Renal cortical epithelial cell (primary cell): Measurements from ENCODE around the gene LRP3. TPM values are rescaled to one million over a fixed set of nuclear protein-coding genes. Genes with fewer than 3 reads are reported as not detected.
"Not testable (repeated sequence)": the region's sequence is repeated elsewhere in the genome, so short reads cannot be mapped to it uniquely, and the experiment has no call there.

ENCODE experiments used
- DNase-seq: peaks from one replicate; pipeline ENCODE4 v3.0.0-alpha.2; 2011; ENCODE audit warnings: low read depth
- total RNA-seq: library from RNA; depleted of rRNA; stranded (reverse); fragments of >200 nt; gene quantifications from 2 replicates; pipeline ENCODE4 v1.2.3, GENCODE V29; 2014

LRP3 gene
- total RNA-seq, 1 donor from 2014 or later, result 11.4 TPM

DNA sequence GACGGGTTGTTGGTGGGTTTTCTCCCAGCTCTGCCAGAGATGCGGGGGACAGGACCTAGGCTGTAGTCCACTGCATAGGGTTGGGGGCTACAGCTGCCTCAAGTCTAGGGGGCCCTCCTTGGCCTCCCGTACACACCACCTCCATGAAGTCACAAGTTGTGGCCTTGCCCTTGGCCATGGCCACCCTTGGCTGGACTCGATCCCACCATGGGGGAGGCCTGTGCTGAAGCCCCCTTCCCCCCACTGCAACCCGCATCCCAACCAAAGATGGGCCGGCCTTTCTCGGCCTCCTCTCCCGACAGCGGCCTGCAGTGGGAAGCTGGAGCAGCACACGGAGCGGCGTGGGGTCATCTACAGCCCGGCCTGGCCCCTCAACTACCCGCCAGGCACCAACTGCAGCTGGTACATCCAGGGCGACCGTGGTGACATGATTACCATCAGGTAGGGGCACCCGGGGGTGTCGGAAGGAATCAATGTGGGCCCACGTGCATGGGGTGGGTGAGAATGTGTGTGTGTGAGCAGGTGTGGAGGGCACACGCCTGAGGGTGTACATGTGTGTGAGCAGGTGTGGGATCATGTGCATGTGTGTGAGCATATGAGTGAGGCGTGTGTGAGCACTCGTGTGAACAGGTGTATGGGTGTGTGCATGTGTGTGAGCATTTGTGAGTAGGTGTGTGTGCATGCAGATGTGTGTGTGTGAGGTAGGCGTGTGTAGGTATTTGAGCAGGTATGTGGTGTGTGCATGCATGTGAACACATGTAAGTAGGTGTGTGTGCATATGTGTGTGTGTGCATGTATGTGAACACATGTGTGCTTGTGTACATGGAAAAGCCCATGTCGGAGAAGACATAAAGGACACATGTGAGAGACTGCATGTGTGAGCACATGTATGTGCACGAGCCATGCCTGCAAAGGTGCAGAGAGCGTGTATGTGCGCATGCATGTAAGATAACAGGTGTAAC, 8.7 kb downstream of the LRP3 start:
- DNase-seq, result no peak

DNA sequence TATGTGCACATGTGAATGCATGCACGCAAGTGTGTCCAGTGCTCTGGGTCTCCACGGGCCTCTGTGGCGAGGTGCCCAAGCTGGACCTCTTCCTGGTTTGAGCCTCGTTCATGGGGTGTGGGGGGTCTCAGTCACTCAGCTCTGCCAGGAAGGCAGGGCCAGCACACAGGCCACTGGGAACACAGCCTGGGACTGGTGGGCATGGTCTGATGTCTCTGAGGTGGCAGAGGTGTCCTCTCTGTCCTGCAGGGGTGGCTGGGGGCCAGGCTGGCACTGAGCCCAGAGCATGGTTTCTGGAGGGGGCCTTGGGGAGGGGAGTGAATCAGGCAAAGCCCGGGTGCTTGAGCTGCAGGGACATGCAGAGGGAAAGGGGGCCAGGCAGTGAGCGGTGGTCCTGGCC, 9.4 kb downstream of the LRP3 start:
- no peak for DNase-seq

DNA sequence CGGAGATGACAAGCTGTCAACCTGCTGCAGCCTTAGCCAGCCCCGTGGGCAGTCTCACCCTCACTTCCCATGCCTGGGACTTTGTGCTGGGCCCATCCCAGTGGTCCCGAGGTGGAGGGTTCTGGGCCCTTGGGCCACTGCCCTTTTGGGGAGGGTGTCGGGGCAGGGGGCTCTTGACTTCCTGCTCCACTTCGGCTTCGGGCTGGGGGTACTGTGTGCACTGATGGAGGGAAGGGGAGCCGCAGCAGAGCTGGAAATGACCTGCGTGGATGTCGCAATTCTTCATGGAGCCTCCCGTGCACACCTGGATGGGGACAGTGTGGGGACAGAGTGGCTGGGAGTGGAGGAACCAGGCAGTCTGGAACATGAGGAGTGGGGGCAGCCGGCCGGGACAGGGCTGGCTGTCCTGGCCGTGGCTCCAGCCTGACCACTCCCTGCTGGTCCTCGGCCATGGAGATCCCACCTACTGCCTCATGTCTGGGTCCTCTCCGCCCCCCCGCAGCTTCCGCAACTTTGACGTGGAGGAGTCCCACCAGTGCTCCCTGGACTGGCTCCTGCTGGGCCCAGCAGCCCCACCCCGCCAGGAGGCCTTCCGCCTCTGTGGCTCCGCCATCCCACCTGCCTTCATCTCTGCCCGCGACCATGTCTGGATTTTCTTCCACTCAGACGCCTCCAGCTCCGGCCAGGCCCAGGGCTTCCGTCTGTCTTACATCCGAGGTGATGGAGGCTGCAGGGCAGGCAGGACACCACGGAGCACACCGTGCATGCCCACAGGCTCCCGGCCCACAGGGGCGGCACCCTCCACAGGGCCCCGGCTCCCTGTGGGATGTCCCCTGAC, 10.2 kb downstream of the LRP3 start:
- no peak for DNase-seq

DNA sequence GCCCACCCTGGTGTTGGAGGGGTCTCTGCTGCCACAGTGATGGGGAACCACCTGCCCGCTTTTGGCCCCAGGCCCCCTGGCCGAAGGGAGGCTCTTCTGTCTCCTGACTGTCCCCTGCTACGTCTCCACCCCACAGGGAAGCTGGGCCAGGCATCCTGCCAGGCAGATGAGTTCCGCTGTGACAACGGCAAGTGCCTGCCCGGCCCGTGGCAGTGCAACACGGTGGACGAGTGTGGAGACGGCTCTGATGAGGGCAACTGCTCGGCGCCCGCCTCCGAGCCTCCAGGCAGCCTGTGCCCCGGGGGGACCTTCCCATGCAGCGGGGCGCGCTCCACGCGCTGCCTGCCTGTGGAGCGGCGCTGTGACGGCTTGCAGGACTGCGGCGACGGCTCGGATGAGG, 11.0 kb downstream of the LRP3 start:
- DNase-seq, result no peak

DNA sequence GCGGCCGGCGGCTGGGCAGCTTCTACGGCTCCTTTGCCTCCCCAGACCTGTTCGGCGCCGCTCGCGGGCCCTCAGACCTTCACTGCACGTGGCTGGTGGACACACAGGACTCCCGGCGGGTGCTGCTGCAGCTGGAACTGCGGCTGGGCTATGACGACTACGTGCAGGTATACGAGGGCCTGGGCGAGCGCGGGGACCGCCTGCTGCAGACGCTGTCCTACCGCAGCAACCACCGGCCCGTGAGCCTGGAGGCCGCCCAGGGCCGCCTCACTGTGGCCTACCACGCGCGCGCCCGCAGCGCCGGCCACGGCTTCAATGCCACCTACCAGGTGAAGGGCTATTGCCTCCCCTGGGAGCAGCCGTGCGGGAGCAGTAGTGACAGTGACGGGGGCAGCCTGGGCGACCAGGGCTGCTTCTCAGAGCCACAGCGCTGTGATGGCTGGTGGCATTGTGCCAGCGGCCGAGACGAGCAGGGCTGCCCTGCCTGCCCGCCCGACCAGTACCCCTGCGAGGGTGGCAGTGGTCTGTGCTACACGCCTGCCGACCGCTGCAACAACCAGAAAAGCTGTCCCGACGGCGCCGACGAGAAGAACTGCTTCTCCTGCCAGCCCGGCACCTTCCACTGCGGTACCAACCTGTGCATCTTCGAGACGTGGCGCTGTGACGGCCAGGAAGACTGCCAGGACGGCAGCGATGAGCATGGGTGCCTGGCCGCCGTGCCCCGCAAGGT, 11.6 kb downstream of the LRP3 start:
- DNase-seq, result no peak

DNA sequence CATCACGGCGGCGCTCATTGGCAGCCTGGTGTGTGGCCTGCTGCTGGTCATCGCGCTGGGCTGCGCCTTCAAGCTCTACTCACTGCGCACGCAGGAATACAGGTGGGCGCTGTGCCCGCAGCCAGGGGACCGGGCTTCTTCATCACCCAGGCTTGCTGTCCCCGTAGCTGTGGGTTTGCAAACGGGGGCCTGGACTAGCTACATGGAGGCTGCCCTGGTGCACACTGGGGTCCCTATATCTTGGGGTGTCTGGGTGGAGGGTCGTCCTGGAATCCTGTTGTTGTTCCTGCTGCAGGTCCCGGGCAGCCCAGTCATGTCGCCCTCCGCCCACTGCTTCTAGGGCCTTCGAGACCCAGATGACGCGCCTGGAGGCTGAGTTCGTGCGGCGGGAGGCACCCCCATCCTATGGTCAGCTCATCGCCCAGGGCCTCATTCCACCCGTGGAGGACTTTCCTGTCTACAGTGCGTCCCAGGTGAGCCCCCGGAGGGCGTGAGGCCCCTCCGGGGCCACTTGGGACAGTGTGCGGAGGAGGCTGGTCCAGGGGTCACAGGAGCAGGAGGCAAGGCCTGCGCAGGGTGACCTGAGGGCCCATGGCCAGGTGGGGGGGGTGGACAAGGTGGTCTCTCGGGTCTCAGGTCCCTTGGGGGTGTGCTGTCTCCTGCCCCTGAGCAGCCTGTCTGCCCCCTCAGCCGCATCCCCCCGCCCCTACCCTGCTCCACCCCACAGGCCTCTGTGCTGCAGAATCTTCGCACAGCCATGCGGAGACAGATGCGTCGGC, 12.3 kb downstream of the LRP3 start:
- no peak for DNase-seq

DNA sequence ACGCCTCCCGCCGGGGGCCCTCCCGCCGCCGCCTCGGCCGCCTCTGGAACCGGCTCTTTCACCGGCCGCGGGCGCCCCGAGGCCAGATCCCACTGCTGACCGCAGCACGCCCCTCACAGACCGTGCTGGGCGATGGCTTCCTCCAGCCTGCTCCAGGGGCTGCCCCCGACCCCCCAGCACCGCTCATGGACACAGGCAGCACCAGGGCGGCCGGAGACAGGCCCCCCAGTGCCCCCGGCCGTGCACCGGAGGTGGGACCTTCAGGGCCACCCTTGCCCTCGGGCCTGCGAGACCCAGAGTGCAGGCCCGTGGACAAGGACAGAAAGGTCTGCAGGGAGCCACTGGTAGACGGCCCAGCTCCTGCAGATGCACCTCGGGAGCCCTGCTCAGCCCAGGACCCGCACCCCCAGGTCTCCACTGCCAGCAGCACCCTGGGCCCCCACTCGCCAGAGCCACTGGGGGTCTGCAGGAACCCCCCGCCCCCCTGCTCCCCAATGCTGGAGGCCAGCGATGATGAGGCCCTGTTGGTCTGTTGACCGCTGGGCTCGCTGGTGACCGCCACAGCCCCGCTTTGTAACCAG, 13.0 kb downstream of the LRP3 start:
- no peak for DNase-seq

DNA sequence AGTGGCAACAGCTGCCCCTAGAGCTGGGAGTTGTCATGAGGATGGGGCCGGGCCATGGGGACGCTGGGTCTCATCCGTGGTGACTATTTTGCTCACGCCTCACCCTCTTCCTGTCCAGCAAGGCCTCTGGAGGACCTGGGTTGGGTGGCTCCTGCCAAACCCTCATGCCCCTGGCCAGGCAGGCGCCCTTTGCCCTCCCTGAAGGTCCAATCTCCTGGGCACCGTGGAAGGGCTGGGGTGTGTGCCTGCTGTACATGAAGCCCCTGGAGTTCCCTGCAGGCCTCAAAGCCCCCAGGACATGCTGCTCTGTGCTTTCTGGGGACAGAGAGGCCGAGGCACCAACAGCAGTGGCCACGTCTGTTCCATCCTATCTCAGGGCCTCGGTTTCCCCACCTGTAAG, 13.8 kb downstream of the LRP3 start:
- DNase-seq, result no peak

DNA sequence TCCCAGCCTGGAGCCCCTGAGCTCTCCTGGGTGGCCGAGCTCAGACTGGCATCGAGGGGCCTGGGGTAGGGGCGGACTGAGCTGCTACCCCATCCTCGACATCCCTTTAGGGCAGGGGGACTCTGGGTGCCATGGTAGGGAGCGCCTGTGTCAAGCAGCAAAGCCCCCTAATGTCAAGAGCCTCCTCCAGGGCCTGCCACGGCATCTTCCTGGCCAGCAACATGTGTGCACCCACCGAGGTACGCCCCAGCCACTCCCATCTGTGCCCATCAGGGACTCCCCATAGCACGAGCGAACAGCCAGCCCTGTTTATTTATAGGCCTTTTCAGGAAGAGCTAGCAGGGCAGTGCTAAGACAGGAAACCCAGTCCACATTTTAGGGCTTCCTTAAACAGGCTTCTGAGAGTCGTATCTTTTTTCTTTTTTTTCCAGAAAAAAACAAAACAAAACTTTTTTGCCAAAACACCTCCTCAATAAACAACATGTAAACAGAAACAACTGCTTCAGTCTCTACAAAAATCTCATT, 14.3 kb downstream of the LRP3 start:
- no peak for DNase-seq

DNA sequence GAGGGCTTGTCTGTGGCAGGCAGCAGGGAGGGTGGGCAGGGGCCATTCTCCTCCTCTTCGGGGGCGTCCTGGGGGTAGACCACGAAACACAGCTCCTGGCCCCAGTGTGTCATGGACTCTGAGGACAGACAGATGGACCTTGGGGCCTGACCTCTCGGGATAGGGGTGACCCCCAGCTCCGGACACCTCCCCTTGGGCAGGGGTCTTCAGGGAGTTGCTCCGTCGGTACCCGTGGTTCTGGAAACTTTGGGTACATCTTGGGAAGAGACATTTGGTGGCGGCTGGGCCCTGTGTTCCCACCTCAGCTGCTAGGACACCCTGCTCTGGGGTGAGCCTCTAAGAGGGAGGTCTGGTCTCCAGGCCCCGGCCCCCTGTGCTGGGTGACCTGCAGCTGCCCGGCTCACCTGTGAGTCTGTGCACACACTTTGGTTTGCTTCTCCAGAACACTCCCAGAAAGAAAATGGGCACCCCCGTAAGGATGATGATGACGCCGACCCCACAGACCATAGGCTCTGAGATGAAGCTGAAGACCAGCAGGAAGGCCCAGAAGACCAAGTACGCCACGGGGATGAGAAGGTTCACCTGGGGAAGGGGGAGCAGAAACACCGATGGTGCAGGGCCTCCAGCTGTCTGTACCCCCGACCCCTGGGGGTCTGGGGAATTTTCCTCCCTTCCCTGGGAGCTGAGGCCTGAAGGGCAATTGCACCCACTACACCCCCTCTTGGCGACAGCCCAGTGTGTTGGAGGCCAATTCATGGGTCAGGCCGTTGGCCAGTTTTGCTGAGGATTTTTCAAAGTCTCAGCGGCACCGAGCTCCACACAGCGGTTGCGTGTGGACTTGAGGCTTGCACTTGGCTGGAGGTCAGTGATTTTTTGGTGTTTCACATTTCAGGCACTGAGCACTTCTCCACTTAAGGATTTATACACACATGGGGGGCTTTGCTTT, 15.0 kb downstream of the LRP3 start:
- no peak for DNase-seq

DNA sequence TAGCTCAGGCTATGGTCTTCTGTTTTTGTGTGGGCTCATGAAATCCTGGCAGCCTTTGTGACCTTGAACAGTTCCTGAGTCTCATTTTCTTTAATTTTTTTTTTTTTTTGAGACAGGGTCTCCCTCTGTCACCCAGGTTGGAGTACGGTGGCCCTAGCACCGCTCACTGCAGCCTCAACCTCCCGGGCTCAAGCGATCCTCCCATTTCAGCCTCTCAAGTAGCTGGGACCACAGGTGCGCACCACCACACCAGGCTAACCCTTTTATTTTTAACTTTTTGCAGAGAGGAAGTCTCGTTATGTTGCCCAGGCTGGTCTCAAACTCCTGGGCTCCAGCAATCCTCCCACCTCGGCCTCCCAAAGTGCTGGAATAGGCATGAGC, 15.7 kb downstream of the LRP3 start:
- not testable (repeated sequence) for DNase-seq

DNA sequence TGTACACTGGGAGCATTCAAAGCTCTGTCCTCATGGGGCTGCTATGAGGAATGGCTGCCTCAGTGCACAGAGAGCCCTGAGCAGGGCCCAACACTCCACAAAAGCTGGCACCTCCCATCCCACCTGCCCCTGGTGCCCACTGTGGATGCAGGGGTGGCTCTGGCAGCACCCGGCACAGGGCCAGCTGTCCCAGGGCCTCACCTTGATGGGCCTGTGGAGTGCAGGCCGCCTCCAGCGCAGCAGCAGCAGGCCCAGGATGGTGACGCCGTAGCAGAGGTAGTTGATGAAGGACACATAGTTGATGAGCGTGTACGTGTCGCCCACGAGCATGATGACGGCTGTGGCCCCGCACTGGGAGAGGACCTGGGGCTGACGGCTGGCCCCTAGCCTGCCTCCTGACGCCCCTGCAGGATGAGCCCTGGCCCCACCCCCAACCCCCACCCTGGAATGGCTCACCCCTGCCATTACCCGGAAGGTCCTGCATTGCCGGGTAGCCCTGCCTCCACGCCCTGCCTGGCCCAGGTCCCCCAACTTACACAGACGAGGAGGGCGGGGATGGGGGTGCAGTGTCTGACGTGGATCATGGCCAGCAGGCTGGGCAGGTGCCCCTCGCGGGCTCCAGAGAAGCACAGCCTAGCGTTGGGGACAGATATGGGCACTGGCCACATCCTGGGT, 16.3 kb downstream of the LRP3 start:
- no peak for DNase-seq

DNA sequence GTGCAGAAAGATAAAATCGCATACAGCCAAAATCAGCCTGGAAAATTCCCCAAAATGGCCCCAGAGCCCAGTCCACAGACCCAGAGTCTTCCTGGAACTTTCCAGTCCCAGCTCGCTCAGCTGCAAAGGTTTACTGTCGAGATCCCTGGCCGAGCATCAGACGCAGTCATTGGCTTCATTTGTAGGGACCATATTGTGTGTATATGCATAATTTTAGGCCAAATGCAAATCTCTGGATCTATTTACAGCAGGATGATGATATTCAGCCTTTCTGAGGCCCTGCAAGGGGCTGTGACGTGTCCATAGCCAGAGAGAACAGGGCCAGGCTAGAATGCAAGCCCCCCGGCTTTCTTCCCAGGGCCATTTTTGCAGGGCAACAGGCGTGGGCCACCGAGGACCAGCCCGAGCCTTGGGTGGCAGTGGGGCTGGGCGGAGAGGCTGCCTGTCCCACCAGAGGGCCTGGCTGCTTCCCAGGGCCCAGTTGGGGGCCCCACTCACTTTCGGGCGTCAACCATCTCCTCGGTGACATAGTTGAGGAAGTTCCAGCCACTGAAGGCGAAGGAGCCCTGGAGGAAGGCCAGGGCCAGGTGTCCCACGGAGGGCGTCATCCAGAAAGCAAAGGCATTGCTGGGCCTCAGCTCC, 17.8 kb downstream of the LRP3 start:
- DNase-seq, result no peak

DNA sequence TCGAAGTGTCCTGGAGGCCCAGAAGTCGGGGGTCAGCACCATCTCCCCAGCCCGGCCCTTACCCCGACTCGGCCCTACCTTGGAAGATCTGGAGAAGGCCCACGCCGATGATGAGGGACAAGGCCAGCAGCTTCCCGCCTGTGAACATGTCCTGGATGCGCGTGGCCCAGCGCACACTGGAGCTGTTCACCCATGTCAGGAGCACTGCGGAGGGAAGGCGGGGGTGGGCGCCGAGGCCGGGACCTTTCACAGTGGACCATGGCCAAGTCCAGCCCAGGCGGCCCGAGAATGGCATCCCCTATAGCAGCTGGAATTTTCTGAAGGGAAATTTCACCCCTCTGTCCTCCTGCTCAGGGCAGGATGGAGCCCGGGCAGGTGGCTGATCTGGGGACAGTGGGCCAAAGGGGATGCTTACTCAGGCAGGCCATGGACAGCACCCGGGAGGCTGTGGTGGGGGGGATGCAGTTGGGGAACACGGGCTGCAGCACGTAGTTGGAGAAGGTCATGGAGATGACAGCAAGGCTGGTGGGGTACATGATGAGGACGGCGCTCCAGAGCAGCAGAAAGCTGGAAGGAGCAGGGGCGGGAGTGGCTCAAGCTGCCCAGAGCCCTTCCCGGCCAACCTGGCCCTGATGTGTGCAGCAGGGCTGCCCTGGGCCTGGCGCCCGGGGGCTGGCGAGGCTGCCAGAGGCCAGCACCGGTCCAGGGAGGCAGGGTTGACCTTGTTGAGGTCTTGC, 18.5 kb downstream of the LRP3 start:
- DNase-seq, result no peak

DNA sequence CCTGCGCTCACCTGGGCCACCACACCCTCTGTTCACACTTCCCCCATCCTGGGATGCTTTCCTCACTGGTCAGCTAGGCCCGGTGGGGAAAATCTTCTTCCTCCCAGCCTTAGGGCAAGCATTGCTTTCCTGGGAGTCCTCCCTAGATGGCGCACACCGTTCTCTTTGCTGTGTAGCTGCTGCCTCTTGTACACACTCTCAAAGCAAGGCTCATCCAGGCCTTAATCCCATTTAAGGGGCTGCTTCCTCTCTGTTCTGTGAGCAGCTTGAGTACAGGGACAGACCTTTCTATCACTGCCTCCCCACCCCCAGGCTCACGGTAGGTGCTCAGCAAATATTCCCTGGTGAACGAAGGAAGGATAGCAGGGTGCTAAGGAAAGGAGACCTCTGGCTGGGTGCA, 20.5 kb downstream of the LRP3 start:
- no peak for DNase-seq

DNA sequence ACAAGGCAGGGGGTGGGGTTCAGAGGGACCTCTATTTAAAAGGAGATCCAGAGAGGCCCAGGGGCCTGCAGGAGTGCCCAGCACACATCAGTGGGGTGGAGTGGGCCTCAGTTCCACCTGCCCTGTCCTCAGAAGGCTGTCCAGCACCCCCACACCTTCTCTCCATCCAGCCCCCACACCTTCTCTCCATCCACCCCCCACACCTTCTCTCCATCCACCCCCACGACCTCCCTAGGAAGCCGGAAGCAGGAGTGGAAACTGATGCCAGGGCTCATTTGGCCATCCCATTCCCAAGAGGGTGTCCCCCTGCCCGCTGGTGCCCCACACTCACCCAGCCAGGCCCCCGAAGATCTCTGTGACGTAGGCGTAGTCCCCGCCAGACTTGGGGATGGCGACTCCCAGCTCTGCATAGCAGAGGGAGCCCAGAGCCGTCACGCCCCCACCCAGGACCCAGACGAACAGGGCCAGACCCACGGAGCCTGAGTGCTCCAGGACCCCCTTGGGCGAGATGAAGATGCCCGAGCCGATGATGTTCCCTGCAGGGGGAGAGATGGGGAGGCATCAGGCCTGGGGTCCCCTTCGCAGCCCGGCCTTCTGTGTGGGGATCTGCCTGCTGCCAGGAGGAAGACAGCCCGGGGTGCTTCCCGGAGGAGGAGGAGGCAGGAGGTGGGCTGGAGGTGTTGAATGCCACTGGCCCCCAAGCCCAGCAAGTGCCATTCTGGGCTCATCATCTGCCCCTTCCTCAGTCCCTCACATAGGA, 21.5 kb downstream of the LRP3 start:
- no peak for DNase-seq

DNA sequence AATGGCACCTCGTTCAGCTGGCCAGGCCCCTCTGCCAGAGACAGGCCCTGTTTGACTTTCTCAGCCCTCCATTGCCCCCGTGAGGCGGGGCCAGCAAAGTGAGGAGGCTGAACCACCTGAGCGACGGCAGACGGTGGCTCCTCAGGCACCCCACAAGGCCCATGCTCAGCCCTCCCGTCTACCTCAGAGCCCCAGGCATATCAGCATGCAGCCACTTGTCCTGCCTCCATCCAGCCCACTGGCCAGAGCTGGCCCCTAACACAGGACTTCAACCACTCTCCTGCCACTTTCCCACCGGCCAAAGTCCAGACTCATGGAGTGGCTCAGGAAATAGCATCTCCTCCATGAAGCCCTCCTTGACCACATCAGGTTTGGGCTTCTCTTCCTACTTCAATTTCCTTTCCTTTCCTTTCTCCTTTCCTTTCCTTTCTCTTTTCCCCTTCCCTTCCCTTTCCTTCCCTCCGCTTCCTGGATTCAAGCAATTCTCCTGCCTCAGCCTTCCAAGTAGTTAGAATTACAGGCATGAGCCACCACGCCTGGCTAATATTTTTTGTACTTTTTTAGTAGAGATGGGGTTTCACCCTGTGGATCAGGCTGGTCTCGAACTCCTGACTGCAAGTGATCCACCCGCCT, 22.2 kb downstream of the LRP3 start:
- no peak for DNase-seq
